HG02973 (cell line): ENCODE data around the gene XXYLT1.
"Not testable (repeated sequence)": the region's sequence is repeated elsewhere in the genome, so short reads cannot be mapped to it uniquely, and the experiment has no call there.

Experiments
- ATAC-seq: cut with Tn5 transposase; IDR thresholded peaks from one replicate; pipeline ENCODE4 v1.9.1; 2021; ENCODE audit warnings: moderate library complexity; ENCODE audit not compliant: unreplicated experiment

XXYLT1 gene

GRCh38 chr3:195117978-195118581 is 152.9 kb downstream of the XXYLT1 start:
- no peak for ATAC-seq

- ATAC-seq, result no peak
Measured at GRCh38 chr3:195116407-195117185, 154.4 kb downstream of the XXYLT1 start.

- ATAC-seq, result no peak
Measured at GRCh38 chr3:195115600-195116406, 155.2 kb downstream of the XXYLT1 start.

- no peak for ATAC-seq
Measured at GRCh38 chr3:195114786-195115599, 156.0 kb downstream of the XXYLT1 start.

GRCh38 chr3:195113536-195114425 is 157.2 kb downstream of the XXYLT1 start:
- no peak for ATAC-seq

GRCh38 chr3:195113048-195113447 is 157.9 kb downstream of the XXYLT1 start:
- ATAC-seq, result no peak

GRCh38 chr3:195112361-195112791 is 158.6 kb downstream of the XXYLT1 start:
- no peak for ATAC-seq

GRCh38 chr3:195111766-195112165 is 159.2 kb downstream of the XXYLT1 start:
- no peak for ATAC-seq

- no peak for ATAC-seq
Measured at GRCh38 chr3:195111319-195111705, 159.6 kb downstream of the XXYLT1 start.

GRCh38 chr3:195110647-195111318 is 160.2 kb downstream of the XXYLT1 start:
- no peak for ATAC-seq

GRCh38 chr3:195109098-195109657 is 161.8 kb downstream of the XXYLT1 start:
- ATAC-seq, result no peak

GRCh38 chr3:195107593-195107992 is 163.4 kb downstream of the XXYLT1 start:
- ATAC-seq, result no peak

GRCh38 chr3:195107031-195107430 is 163.9 kb downstream of the XXYLT1 start:
- ATAC-seq, result not testable (repeated sequence)

- no peak for ATAC-seq
Measured at GRCh38 chr3:195106418-195106906, 164.5 kb downstream of the XXYLT1 start.

- no peak for ATAC-seq
Measured at GRCh38 chr3:195105841-195106417, 165.0 kb downstream of the XXYLT1 start.

- ATAC-seq, result no peak
Measured at GRCh38 chr3:195105389-195105788, 165.6 kb downstream of the XXYLT1 start.

GRCh38 chr3:195104340-195104739 is 166.6 kb downstream of the XXYLT1 start:
- no peak for ATAC-seq

GRCh38 chr3:195103623-195104022 is 167.3 kb downstream of the XXYLT1 start:
- no peak for ATAC-seq
